ENCODE measurements around the gene HPD.

The HPD gene

DNA sequence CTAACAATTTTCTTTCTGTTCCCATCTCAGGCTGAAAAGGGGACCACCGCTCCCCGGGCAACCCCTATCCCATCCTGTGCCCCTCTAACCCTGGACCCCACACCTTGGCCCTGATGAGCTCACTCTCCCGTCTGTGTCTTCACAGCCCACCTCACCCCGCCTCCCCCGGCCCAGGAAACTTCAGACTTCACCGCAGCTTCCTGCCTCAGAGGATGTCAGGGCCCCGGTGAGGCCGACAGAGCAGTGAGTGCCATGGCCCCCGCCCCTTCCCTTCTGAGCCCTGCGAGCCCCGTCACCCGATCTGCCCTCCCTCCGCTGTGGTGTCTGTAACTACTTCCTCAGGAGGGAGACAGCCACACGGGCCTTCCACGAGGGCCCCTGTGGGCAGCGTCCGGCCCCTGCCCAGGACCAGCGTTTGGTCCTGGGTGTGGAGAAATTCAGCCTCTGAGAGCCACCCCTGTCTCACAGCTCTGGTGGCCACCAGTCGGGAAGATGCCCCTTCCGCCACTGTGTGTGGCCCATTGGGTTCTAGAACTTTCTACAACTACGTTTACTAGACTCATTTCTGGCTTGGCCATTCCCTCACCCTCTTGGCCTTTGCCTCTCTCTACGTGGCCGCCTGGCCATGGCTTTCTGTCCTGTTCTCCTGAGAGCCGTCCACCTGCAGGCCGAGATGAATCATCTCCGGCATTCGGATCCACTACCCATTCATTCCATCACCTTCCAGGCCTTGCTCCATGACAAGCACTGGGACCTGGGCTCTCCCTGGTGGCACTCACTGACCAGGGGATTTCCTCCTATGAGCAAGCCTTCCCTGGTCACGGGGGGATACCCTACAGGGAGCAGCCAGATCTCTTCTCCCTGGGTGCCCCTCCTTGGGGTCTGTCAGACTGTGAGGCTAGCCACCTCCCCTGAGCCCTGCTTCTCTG lies 68.6 kb downstream of the HPD start:
- peak overlapping the region; percentile 59 to 89 for H3K4me3 ChIP-seq (ENCODE audit: low read depth in 1 of 2, low read length in 1 of 2)
- peaks cover 1% of the 10 kb centered on the region for H3K36me3 ChIP-seq
- H3K4me1 ChIP-seq (ENCODE audit: control insufficient read depth in 1 of 2, insufficient read depth in 1 of 2, low read depth in 1 of 2, low read length in 1 of 2), result peaks cover 88 to 89% of the 10 kb centered on the region in 2 experiments
- H3K27ac ChIP-seq, result peak overlapping the region; percentile 98
- TF ChIP-seq, protein P1, sequence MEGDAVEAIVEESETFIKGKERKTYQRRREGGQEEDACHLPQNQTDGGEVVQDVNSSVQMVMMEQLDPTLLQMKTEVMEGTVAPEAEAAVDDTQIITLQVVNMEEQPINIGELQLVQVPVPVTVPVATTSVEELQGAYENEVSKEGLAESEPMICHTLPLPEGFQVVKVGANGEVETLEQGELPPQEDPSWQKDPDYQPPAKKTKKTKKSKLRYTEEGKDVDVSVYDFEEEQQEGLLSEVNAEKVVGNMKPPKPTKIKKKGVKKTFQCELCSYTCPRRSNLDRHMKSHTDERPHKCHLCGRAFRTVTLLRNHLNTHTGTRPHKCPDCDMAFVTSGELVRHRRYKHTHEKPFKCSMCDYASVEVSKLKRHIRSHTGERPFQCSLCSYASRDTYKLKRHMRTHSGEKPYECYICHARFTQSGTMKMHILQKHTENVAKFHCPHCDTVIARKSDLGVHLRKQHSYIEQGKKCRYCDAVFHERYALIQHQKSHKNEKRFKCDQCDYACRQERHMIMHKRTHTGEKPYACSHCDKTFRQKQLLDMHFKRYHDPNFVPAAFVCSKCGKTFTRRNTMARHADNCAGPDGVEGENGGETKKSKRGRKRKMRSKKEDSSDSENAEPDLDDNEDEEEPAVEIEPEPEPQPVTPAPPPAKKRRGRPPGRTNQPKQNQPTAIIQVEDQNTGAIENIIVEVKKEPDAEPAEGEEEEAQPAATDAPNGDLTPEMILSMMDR (IDR thresholded peaks at IDR 0.05), result peak; percentile 66
- H3K9me3 ChIP-seq, result no peaks in the 10 kb centered on the region
- H3K27me3 ChIP-seq, result no peaks in the 10 kb centered on the region
